Measurements from ENCODE around the gene ABCC1.
A peak's percentile ranks its signal among the peaks of the same experiment; 100 is the strongest.

ABCC1 gene

GRCh38 chr16:16051132-16051531 is 101.7 kb downstream of the ABCC1 start:
- no peak for TF ChIP-seq CTCF (conservative IDR thresholded peaks at IDR 0.05; ENCODE audit: low read depth)
- POLR2A ChIA-PET (ENCODE audit: low non-redundant PET): interaction anchor here (0.7 kb wide), 1 partner anchor 51 kb away, joined by 4 read pairs; no protein-coding TSS in a partner anchor
- no peak overlapping the region for H3K27ac ChIP-seq
- CTCF ChIA-PET: no interaction called here
- DNase-seq (ENCODE audit: low spot score): no peak

GRCh38 chr16:16052916-16053315 is 103.5 kb downstream of the ABCC1 start:
- CTCF ChIA-PET: interaction anchor here (0.7 kb wide), 1 partner anchor 8 kb away, joined by 3 read pairs; no protein-coding TSS in a partner anchor
- POLR2A ChIA-PET (ENCODE audit: low non-redundant PET): no interaction called here
- TF ChIP-seq CTCF (conservative IDR thresholded peaks at IDR 0.05; ENCODE audit: low read depth): no peak
- 0 out of 2 replicates have a peak overlapping the region, but pooled peaks have one; percentile 20 for H3K27ac ChIP-seq
- DNase-seq (ENCODE audit: low spot score): no peak

GRCh38 chr16:16057102-16057501 is 107.7 kb downstream of the ABCC1 start:
- H3K27ac ChIP-seq: no peak overlapping the region
- POLR2A ChIA-PET (ENCODE audit: low non-redundant PET): interaction anchor here (0.6 kb wide), 2 partner anchors 14 to 15 kb away, joined by 3 to 6 read pairs; no protein-coding TSS in a partner anchor
- TF ChIP-seq CTCF (conservative IDR thresholded peaks at IDR 0.05; ENCODE audit: low read depth): no peak
- DNase-seq (ENCODE audit: low spot score): no peak
- CTCF ChIA-PET: interaction anchor here (0.6 to 0.7 kb wide), 2 partner anchors 20 to 28 kb away, joined by 3 to 5 read pairs; no protein-coding TSS in a partner anchor

GRCh38 chr16:16059160-16059559 is 109.7 kb downstream of the ABCC1 start:
- no peak for DNase-seq (ENCODE audit: low spot score)
- H3K27ac ChIP-seq: no peak overlapping the region
- TF ChIP-seq CTCF (conservative IDR thresholded peaks at IDR 0.05; ENCODE audit: low read depth): no peak
- ChIA-PET POLR2A (ENCODE audit: low non-redundant PET) (no interaction called here), CTCF (no interaction called here)

- DNase-seq (ENCODE audit: low spot score): no peak
- ChIA-PET CTCF (no interaction called here), POLR2A (ENCODE audit: low non-redundant PET) (no interaction called here)
- no peak overlapping the region for H3K27ac ChIP-seq
- TF ChIP-seq CTCF (conservative IDR thresholded peaks at IDR 0.05; ENCODE audit: low read depth): no peak
These were observed 110.6 kb downstream of the ABCC1 start for GRCh38 chr16:16059895-16060590.

- TF ChIP-seq CTCF (conservative IDR thresholded peaks at IDR 0.05; ENCODE audit: low read depth): no peak
- ChIA-PET POLR2A (ENCODE audit: low non-redundant PET) (no interaction called here), CTCF (interaction anchor here (0.6 kb wide), 1 partner anchor 112 kb away, joined by 5 read pairs; no protein-coding TSS in a partner anchor)
- no peak overlapping the region for H3K27ac ChIP-seq
- no peak for DNase-seq (ENCODE audit: low spot score)
These were observed 112.9 kb downstream of the ABCC1 start for GRCh38 chr16:16062023-16062937.
